ENCODE measurements around the gene APC.
"Not testable (repeated sequence)": the region's sequence is repeated elsewhere in the genome, so short reads cannot be mapped to it uniquely, and the experiment has no call there.

APC gene

DNA sequence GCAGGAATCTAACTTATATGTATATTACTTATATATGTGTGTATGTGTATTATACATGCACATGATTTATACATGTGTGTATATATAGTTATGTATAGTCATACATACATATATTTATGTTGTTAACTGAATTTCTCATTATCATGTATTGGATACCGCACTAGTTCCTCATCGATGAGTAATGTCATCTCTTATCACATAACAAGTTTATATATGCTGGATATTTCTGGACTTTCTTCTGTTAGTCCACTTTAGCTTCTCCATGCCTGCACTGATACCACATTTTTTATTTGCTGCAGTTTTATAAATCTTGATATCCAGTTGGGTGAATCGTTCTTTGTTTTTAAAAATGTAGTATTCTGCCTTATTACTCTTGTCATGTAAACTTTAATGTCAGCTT lies 50.2 kb downstream of the APC start:
- no peak for DNase-seq

DNA sequence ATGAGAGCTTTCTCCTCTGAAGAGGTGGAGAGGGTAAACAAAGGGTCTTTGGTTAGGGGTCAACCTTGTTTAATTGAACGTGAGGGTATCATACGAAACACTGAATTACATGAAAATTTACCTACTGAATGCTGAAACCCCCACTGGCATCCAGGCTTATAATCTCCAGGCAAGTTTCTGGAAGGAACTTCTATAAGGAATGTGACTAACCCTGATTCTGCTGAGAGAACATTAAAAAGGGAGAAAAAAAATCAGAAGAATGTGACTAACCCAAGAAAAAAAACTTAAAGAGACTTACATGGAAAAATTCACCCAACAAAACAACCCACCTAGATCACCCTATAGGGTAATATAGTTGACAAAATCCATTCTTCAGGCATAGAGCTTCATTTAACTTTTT lies 55.5 kb downstream of the APC start:
- DNase-seq, result no peak

DNA sequence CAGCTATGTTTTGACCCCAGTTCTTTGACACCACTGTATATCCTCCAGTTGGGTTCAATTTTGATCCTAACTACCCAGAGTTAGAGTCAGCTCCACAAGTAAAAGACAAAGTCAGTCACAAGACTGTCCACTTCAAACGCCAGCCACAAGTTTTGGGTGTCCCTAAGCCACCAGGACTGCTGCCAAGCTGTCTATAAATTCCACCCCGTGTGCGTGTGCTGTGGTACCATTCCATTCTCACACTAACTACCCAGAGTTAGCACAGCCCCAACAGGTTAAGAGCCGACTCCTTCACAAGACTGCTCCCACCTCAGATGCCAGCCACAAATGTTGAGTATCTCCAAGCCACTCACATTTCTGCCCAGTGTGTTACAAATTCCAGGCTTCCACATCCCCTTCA lies 56.7 kb downstream of the APC start:
- DNase-seq, result no peak

GRCh38 chr5:112795342-112795741 lies 57.7 kb downstream of the APC start:
- no peak for DNase-seq

DNA sequence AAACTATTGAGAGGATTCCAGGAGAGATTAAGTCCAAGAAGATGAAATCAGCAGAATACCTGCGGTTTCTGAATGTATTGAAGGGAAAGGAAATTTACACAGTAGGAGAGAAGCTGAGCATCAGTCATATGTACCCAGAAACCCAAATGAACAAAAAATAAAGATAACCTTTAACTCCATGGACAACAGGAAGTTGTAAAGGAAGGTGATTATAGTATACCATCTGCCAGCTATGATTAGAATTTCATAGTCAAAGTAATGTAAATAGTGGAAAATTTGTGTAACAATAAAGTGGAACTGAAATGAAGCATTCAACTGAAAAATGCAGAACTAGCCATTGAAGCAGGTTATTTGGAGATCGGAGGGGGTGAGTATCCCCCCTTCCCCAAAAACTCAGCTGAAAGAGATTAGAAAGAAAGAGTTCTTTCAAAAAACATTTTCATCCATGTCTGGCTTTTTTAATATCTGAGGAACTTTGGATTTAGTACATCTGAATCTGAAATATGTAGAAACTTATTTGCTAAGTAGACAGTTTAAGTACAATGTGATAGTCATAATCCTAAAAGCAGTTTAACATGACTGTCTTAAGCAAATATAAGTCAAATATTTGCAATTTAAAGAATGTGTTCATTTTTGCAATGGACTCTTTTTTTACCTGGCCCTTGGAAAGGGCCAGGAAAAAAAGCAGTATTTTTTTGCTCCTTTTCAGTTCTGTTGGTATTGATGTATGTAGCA lies 58.4 kb downstream of the APC start:
- DNase-seq, result no peak

- DNase-seq, result no peak
These were observed 62.0 kb downstream of the APC start for GRCh38 chr5:112799661-112800060.

DNA sequence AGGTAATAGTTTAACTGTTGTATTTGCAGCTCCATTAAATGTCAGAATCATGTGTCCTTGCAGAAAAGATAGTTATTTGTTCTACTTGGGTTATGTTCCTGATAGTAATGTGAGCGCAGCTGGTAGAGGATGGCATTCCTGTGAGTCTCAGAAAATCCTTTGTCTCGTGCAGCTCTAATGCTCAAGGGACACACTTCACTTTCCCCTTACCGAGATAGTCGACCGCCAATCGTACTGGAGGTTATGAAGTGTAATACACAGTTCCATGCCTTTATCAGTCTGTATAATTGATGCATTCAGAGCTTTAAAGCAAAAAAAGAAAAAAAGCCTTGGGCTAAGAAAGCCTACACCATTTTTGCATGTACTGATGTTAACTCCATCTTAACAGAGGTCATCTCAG lies 63.2 kb downstream of the APC start:
- DNase-seq, result no peak

DNA sequence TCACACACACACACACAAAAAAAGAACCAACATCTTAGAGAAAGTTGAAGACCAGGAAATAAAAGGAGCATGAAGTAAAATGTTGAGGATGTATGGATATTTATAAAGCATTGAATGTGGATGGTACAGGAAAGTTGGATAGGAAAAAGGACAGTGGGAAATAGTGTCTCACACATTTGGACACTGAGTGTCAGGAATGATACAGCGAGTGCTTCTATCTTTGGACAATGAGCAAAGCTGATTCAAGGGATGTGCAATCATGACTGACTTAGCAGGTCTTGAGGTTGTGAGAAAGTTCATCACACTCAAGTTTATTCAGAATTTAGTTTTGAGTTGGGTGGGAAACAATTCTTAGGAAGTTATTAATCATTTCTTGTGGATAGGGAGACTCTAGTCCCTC lies 73.3 kb downstream of the APC start:
- no peak for DNase-seq

- no peak for DNase-seq
These were observed 74.9 kb downstream of the APC start for GRCh38 chr5:112812549-112812948.

GRCh38 chr5:112820246-112820645 lies 82.6 kb downstream of the APC start:
- no peak for DNase-seq

- no peak for DNase-seq
These were observed 84.8 kb downstream of the APC start for GRCh38 chr5:112822456-112822855.

DNA sequence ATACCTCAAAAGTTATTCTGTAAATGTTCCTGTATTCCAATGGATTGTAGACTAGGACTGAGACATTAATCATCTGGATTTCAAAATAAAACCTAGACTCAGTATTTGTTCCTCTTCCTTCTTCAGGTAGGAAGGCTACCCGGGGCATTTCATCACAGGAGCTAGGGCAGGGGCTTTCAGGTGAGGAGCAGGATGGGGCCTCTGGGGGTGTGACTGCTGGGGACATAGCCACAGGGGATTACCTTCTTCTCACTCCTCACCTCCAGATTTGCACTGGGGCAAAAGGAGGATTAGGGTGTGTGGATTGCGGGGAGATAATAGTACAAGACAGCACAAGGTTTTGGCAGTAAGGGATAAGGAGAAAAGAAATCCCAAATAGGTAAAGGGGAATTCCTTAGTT lies 85.5 kb downstream of the APC start:
- DNase-seq, result no peak

DNA sequence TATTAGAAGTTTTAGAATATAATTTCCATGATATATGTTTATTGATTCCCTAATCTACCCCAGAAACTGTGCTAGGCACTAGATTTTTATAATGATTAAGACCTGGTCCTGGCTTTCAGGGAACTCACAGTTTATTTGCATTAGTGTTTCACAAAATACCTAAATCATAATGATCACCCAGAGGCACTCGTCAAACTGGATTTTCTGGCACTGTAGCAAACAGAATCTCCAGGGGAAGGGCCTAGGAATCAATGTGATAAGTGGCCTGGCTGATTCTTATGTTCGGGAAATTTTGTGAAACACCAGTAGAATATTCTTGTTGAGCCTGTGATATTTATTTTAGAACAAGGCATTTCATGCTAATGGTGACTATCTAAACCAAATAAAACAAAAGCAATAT lies 86.0 kb downstream of the APC start:
- DNase-seq, result no peak

- DNase-seq, result no peak
These were observed 86.5 kb downstream of the APC start for GRCh38 chr5:112824197-112824596.

- no peak for DNase-seq
These were observed 92.7 kb downstream of the APC start for GRCh38 chr5:112830378-112830777.

- no peak for DNase-seq
These were observed 96.3 kb downstream of the APC start for GRCh38 chr5:112833971-112834370.

GRCh38 chr5:112844489-112844888 lies 106.8 kb downstream of the APC start:
- DNase-seq, result no peak

GRCh38 chr5:112846556-112846955 lies 108.9 kb downstream of the APC start:
- no peak for DNase-seq

DNA sequence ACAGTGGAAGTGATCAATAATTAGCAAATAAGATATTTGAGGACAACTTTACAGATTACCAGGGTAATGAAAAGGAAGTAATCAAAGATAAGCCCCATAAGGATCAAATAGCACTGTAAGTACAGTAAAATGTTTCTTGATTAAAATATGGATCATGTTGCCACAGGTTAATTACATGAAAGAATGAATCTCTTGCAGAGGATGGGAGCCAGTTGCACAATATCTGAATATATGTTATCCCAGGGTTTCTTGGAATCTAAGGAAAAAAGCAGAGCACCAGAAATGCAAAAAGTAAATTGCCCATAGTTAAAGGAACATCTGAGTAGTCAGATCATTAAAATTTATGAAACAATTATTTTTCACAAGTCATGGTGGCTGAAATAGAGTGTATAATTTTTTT lies 109.6 kb downstream of the APC start:
- no peak for DNase-seq

DNA sequence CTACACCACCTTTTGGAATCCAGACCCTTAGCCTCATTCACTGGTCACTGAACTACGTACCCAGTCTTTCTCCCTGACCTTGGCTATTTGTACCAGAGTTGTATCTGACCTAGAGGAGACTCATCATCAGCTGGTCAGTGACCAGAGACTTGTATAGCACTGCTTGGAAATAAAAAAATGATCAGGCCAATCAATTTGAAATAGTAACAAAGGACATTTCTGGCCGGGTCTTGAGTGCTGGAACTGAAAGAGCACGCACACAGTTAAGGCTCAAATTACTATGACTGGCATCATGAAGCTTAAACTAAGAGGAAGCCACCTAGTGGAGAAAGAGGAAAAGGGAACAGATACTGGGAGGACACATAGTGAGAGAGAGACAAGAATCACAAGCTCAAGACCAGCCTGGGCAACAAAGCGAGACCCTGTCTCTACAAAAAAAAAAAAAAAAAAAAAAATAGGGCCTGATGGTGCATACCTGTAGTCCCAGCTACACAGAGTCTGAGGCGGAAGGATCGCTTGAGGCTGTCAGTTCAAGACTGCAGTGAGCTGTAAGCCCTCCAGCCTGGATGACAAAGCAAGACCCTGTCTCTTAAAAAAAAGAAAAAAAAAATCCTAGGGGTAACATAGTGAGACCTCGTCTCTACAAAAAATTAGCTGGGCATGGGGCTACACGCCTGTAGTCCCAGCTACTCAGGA lies 110.6 kb downstream of the APC start:
- DNase-seq, result no peak

GRCh38 chr5:112849912-112850311 lies 112.2 kb downstream of the APC start:
- no peak for DNase-seq

DNA sequence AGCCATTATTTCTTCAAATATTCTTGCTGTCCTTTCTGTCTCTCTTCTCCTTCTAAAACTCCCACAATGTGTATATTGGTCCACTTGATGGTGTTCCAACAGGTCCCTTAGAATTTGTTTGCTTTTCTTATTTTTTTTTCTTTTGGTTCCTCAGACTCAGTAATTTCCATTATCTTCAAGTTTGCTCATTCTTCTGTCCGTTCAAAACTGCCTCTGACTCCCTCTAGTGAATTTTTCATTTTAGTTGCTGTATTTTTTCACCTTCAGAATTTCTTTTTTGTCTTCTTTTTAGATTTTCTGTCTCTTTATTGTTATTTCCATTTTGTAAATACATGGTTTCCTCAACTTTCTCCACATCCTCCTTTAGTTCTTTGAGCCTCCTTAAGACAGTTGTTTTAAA lies 117.0 kb downstream of the APC start:
- DNase-seq, result no peak

DNA sequence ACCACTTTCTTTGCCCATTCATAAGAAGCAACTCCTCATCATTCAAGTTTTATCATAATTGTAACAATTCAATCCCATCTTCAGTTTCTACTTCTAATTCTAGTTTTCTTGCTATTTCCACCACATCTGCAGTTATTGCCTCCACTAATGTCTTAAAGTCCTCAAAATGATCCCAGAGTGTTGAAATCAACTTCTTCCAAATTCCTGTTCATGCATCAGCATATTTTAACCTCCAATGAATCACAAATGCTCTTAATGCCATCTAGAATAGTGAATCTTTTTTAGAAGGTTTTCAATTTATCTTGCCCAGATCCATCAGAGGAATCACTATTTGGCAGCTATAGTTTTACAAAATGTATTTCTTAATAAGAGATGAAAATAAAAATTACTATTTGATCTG lies 120.2 kb downstream of the APC start:
- DNase-seq, result no peak

DNA sequence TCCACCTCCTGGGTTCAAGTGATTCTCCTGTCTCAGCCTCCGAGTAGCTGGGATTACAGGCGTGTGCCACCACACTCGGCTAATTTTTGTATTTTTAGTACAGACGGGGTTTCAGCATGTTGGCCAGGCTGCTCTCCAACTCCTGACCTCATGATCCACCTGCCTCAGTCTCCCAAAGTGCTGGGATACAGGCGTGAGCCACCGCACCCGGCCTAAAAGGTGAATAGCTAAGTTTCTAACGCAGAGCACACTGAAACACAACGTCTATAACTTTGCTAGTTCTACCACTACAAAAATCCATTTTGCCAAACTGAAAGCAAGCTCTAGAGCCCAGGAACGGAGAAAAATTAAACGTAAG lies 122.9 kb downstream of the APC start:
- not testable (repeated sequence) for DNase-seq
